ENCODE measurements around the gene IL25. TPM values are rescaled to one million over a fixed set of nuclear protein-coding genes. Genes with fewer than 3 reads are reported as not detected.

IL25 gene
- total and polyA plus RNA-seq, 2 of the 13 experiments (the other 11 are each of a cell fraction or from before 2014, with no cell fraction given), result not detected

DNA sequence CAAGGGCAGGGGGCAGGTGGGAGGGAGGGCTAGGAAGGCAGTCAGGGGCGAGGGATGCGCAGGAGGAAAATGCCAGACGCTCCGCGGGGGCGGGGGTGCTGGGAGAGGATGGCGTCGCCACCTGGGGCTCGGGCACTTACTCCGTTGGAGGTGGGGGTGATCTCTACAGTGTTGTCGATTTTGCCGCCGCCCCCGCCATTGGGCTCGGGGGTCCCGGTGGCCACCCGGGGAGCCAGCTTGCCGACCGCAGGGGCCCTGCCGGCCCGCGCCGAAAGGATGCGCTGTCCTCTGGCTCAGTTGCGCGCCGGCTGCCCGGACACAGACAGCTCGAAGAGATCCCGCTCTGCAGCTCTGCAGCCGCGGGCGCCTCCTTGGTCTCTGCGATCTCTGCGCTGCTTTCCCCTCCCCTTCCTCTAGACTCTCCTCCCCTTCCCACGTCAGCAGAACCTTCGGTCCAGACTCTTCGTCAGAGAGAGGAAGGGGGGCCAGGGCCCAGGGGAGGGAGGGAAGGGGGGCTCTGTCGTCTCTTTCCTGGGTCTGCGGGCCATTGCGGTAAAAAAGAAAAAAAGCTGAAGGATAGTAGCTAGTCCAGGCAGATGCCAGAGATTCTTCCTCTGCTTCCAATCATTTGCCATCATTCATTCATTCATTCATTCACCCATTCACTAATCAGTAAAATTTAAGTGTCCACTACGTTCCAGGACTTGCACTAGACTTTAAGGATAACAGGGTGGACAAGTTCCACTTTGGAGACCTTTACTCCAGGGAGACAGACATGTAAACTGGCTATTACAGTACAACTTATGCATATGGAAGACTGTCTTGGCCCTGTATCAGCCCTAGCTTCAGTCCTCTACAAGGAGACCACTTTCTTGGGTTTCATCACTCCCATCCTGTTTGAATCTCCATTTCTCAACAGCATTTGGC lies 19.8 kb upstream of the IL25 start, which contains the start of gene SLC22A17:
SLC22A17 (minus strand) TSS at position 382 of the 927 bp plus-strand sequence.
- Histone ChIP-seq H2AFZ (ENCODE audit: low read length) (no peak within 1 kb of the TSS), H3K27ac (ENCODE audit: extremely low read length, insufficient read depth, low read length) (no peak within 1 kb of the TSS), H3K4me3 (replicated peaks in 1 of 3; ENCODE audit: insufficient read depth in 1 of 3, low read depth in 2 of 3, low read length in 3 of 3) (peak within 1 kb of the TSS; percentile 22 to 64 (median 30); a peak in 4 of 6 replicates), H4K20me1 (ENCODE audit: insufficient read depth, low read length) (no peaks in the 10 kb centered on the region), H3K27me3 (ENCODE audit: control insufficient read depth in 1 of 2, insufficient read depth in 2 of 2, low read length in 2 of 2) (peaks cover 29 to 91% of the 10 kb centered on the region in 2 experiments), H3K4me1 (ENCODE audit: insufficient read depth, low read length) (no peaks in the 10 kb centered on the region), H3K4me2 (ENCODE audit: low read depth, low read length) (peak within 1 kb of the TSS; percentile 64), H3K9ac (ENCODE audit: insufficient read depth, low read depth, low read length) (no peak within 1 kb of the TSS), H3K9me3 (ENCODE audit: low read length) (no peaks in the 10 kb centered on the region), H3K79me2 (ENCODE audit: insufficient read depth, low read length) (no peaks in the 10 kb centered on the region), H3K36me3 (replicated peaks in 1 of 2; ENCODE audit: control insufficient read depth in 1 of 2, insufficient read depth in 2 of 2, low read length in 2 of 2) (no peaks in the 10 kb centered on the region)
- ChIA-PET CTCF (ENCODE audit: low intra/inter-chr PET ratio, low total read pairs) (no interaction called here), POLR2A (interaction anchor here (1.0 to 3.4 kb wide), 2 partner anchors 32 to 67 kb away, joined by 3 to 15 read pairs; partner anchors contain the start of genes HOMEZ and PABPN1)
- FAIRE-seq, result no peak
- WGBS (ENCODE audit: low lambda C conversion rate), result 13% methylated on average over 42 of the region's 42 CpGs
- intact Hi-C loops (cut with micrococcal nuclease; ENCODE audit: unreplicated experiment) (no loop called here), in situ Hi-C loops (cut with HindIII; ENCODE audit: extremely low pct_ligation_motif_present, low pct_unique_long_range_greater_than_20kb) (no loop called here)
- no TSS peak for BruUV-seq (replicated peaks)
- peak; percentile 80 for ATAC-seq
- peak; percentile 45 for DNase-seq (ENCODE audit: low spot score)
- peak; percentile 28; the same call in 1 of the 2 replicates for TF ChIP-seq ZNF768 (CRISPR knock-in tag; IDR thresholded peaks at IDR 0.05)
- TF ChIP-seq EZH2 (conservative IDR thresholded peaks at IDR 0.05; ENCODE audit: low read depth, low read length), result 0 out of 2 replicates have a peak, but pooled peaks have one; percentile 18
- TF ChIP-seq ZNF124 (CRISPR knock-in tag; IDR thresholded peaks at IDR 0.05), result no peak
- peak; percentile 68 for TF ChIP-seq GABPB1 (CRISPR knock-in tag; IDR thresholded peaks at IDR 0.05)
- TF ChIP-seq, protein P1, sequence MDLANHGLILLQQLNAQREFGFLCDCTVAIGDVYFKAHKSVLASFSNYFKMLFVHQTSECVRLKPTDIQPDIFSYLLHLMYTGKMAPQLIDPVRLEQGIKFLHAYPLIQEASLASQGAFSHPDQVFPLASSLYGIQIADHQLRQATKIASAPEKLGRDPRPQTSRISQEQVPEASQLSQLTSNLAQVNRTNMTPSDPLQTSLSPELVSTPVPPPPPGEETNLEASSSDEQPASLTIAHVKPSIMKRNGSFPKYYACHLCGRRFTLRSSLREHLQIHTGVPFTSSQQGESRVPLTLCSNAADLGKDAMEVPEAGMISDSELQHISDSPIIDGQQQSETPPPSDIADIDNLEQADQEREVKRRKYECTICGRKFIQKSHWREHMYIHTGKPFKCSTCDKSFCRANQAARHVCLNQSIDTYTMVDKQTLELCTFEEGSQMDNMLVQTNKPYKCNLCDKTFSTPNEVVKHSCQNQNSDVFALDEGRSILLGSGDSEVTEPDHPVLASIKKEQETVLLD (CRISPR knock-in tag; IDR thresholded peaks at IDR 0.05; ENCODE audit: low read depth), result peak; percentile 64
- TF ChIP-seq, protein P2, sequence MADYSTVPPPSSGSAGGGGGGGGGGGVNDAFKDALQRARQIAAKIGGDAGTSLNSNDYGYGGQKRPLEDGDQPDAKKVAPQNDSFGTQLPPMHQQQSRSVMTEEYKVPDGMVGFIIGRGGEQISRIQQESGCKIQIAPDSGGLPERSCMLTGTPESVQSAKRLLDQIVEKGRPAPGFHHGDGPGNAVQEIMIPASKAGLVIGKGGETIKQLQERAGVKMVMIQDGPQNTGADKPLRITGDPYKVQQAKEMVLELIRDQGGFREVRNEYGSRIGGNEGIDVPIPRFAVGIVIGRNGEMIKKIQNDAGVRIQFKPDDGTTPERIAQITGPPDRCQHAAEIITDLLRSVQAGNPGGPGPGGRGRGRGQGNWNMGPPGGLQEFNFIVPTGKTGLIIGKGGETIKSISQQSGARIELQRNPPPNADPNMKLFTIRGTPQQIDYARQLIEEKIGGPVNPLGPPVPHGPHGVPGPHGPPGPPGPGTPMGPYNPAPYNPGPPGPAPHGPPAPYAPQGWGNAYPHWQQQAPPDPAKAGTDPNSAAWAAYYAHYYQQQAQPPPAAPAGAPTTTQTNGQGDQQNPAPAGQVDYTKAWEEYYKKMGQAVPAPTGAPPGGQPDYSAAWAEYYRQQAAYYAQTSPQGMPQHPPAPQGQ (CRISPR knock-in tag; IDR thresholded peaks at IDR 0.05; ENCODE audit: borderline replicate concordance), result 0 out of 2 replicates have a peak, but pooled peaks have one; percentile 31
- TF ChIP-seq, protein P3, sequence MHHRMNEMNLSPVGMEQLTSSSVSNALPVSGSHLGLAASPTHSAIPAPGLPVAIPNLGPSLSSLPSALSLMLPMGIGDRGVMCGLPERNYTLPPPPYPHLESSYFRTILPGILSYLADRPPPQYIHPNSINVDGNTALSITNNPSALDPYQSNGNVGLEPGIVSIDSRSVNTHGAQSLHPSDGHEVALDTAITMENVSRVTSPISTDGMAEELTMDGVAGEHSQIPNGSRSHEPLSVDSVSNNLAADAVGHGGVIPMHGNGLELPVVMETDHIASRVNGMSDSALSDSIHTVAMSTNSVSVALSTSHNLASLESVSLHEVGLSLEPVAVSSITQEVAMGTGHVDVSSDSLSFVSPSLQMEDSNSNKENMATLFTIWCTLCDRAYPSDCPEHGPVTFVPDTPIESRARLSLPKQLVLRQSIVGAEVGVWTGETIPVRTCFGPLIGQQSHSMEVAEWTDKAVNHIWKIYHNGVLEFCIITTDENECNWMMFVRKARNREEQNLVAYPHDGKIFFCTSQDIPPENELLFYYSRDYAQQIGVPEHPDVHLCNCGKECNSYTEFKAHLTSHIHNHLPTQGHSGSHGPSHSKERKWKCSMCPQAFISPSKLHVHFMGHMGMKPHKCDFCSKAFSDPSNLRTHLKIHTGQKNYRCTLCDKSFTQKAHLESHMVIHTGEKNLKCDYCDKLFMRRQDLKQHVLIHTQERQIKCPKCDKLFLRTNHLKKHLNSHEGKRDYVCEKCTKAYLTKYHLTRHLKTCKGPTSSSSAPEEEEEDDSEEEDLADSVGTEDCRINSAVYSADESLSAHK (CRISPR knock-in tag; IDR thresholded peaks at IDR 0.05; ENCODE audit: borderline replicate concordance), result 0 out of 2 replicates have a peak, but pooled peaks have one; percentile 53
- TF ChIP-seq AHR (CRISPR knock-in tag; IDR thresholded peaks at IDR 0.05), result no peak
- TF ChIP-seq ZBTB21 (CRISPR knock-in tag; IDR thresholded peaks at IDR 0.05), result 0 out of 2 replicates have a peak, but pooled peaks have one; percentile 19
- TF ChIP-seq, protein P4, sequence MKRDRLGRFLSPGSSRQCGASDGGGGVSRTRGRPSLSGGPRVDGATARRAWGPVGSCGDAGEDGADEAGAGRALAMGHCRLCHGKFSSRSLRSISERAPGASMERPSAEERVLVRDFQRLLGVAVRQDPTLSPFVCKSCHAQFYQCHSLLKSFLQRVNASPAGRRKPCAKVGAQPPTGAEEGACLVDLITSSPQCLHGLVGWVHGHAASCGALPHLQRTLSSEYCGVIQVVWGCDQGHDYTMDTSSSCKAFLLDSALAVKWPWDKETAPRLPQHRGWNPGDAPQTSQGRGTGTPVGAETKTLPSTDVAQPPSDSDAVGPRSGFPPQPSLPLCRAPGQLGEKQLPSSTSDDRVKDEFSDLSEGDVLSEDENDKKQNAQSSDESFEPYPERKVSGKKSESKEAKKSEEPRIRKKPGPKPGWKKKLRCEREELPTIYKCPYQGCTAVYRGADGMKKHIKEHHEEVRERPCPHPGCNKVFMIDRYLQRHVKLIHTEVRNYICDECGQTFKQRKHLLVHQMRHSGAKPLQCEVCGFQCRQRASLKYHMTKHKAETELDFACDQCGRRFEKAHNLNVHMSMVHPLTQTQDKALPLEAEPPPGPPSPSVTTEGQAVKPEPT (CRISPR knock-in tag; IDR thresholded peaks at IDR 0.05; ENCODE audit: low read depth), result no peak
- TF ChIP-seq, protein P5, sequence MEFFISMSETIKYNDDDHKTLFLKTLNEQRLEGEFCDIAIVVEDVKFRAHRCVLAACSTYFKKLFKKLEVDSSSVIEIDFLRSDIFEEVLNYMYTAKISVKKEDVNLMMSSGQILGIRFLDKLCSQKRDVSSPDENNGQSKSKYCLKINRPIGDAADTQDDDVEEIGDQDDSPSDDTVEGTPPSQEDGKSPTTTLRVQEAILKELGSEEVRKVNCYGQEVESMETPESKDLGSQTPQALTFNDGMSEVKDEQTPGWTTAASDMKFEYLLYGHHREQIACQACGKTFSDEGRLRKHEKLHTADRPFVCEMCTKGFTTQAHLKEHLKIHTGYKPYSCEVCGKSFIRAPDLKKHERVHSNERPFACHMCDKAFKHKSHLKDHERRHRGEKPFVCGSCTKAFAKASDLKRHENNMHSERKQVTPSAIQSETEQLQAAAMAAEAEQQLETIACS (CRISPR knock-in tag; IDR thresholded peaks at IDR 0.05), result no peak
- TF ChIP-seq, protein P6, sequence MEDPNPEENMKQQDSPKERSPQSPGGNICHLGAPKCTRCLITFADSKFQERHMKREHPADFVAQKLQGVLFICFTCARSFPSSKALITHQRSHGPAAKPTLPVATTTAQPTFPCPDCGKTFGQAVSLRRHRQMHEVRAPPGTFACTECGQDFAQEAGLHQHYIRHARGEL (CRISPR knock-in tag; IDR thresholded peaks at IDR 0.05), result no peak
- TF ChIP-seq RAD21 (CRISPR knock-in tag; IDR thresholded peaks at IDR 0.05), result no peak

Measured in HepG2 (cell line).